ENCODE data around the gene TAPT1. TPM values are rescaled to one million over a fixed set of nuclear protein-coding genes. Genes with fewer than 3 reads are reported as not detected.

The TAPT1 gene
- total RNA-seq, 1 donor from 2014 or later = 28.5 TPM

DNA sequence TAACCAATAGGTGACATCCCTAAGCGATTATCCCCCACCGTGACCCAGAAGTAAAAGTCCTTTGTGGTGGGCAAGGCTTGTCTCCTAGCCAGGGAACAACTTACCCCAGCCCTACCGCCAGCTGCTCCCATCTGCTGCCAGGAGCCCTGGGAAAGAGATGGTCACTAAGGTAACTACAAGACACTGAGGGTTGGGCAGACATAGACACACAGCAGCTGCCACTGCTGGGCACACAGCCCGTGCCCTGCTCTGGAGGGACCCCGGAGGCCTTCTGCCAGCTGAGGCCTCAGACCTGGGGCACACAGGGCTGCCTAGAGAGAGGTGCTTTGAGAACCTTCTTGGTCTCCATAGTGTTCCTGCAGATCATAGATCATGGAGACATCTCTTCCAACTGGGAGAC is 89.4 kb downstream of the TAPT1 start:
- TF ChIP-seq POLR2AphosphoS5 (IDR thresholded peaks at IDR 0.05; ENCODE audit: insufficient read depth in 1 of 2, low read depth in 1 of 2) = no peak
- TF ChIP-seq, protein P1, sequence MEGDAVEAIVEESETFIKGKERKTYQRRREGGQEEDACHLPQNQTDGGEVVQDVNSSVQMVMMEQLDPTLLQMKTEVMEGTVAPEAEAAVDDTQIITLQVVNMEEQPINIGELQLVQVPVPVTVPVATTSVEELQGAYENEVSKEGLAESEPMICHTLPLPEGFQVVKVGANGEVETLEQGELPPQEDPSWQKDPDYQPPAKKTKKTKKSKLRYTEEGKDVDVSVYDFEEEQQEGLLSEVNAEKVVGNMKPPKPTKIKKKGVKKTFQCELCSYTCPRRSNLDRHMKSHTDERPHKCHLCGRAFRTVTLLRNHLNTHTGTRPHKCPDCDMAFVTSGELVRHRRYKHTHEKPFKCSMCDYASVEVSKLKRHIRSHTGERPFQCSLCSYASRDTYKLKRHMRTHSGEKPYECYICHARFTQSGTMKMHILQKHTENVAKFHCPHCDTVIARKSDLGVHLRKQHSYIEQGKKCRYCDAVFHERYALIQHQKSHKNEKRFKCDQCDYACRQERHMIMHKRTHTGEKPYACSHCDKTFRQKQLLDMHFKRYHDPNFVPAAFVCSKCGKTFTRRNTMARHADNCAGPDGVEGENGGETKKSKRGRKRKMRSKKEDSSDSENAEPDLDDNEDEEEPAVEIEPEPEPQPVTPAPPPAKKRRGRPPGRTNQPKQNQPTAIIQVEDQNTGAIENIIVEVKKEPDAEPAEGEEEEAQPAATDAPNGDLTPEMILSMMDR (IDR thresholded peaks at IDR 0.05) = no peak
- no peak for TF ChIP-seq POLR2A (IDR thresholded peaks at IDR 0.05)

GRCh38 chr4:16136311-16136710 is 90.0 kb downstream of the TAPT1 start:
- Histone ChIP-seq H3K27me3 (no peaks in the 10 kb centered on the region), H3K27ac (no peak overlapping the region), H3K9me3 (no peaks in the 10 kb centered on the region), H3K4me3 (no peak overlapping the region), H3K36me3 (no peaks in the 10 kb centered on the region), H3K4me1 (no peaks in the 10 kb centered on the region)
- intact Hi-C loops (cut with DNase I) = no loop called here
- TF ChIP-seq POLR2A (IDR thresholded peaks at IDR 0.05) (no peak), POLR2AphosphoS5 (IDR thresholded peaks at IDR 0.05; ENCODE audit: insufficient read depth in 1 of 2, low read depth in 1 of 2) (no peak)
- TF ChIP-seq, protein P1 (IDR thresholded peaks at IDR 0.05) = no peak
- no peak for DNase-seq (ENCODE audit: extremely low spot score in 2 of 2)

More for the DNA sequence above, 89.4 kb downstream of the TAPT1 start:
- H3K27ac ChIP-seq = no peak overlapping the region
- H3K9me3 ChIP-seq = no peaks in the 10 kb centered on the region
- H3K4me1 ChIP-seq = no peaks in the 10 kb centered on the region
- no peak overlapping the region for H3K4me3 ChIP-seq
- intact Hi-C loops (cut with DNase I) = no loop called here
- no peak for DNase-seq (ENCODE audit: extremely low spot score in 2 of 2)
- no peaks in the 10 kb centered on the region for H3K36me3 ChIP-seq
- H3K27me3 ChIP-seq = no peaks in the 10 kb centered on the region

DNA sequence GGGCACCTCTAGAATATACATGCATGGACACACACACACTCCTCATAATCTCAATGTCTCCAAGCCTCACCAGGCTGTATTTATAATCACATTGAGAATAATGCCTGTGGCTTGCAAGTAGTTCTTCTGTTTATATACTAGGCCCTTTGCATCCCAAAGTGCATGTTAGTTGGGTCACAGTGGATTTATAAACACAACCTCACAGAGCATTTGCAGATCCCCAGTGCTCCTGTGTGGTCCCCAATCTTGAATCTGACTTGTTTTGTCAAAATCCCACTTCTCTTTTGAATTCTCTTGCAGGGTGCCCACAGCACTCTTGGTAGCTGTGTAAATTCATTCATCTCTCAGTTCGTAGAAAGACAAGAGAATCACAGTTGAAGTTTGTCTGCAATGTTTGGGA is 92.9 kb downstream of the TAPT1 start:
- intact Hi-C loops (cut with DNase I) = no loop called here
- Histone ChIP-seq H3K36me3 (no peaks in the 10 kb centered on the region), H3K27me3 (no peaks in the 10 kb centered on the region), H3K9me3 (no peaks in the 10 kb centered on the region), H3K27ac (no peak overlapping the region), H3K4me1 (no peaks in the 10 kb centered on the region), H3K4me3 (no peak overlapping the region)
- no peak for DNase-seq (ENCODE audit: extremely low spot score in 2 of 2)
- TF ChIP-seq POLR2A (IDR thresholded peaks at IDR 0.05) = no peak
- TF ChIP-seq, protein P1 (IDR thresholded peaks at IDR 0.05) = no peak
- TF ChIP-seq POLR2AphosphoS5 (IDR thresholded peaks at IDR 0.05; ENCODE audit: insufficient read depth in 1 of 2, low read depth in 1 of 2) = no peak

DNA sequence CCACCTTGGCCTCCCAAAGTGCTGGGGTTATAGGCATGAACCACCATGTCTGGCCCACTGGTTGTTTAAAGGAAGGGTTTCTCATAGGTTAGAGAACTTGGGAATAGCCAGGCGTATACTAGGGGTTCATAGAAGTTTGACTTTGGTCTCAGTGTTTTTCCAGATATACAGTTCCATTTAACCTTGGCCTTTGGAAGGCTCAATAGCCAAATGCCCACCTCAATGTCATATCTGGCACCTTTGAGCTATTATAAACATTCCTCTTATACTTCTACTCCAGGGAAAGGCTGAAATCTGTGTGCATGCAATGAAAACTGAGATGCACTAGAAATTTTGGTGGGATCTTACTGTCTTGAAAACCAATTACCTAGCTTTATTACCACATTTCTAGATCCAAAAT is 95.0 kb downstream of the TAPT1 start:
- no peak overlapping the region for H3K27ac ChIP-seq
- H3K4me3 ChIP-seq = no peak overlapping the region
- no peaks in the 10 kb centered on the region for H3K36me3 ChIP-seq
- no peaks in the 10 kb centered on the region for H3K4me1 ChIP-seq
- no peaks in the 10 kb centered on the region for H3K9me3 ChIP-seq
- TF ChIP-seq, protein P1 (IDR thresholded peaks at IDR 0.05) = no peak
- TF ChIP-seq POLR2AphosphoS5 (IDR thresholded peaks at IDR 0.05; ENCODE audit: insufficient read depth in 1 of 2, low read depth in 1 of 2) (no peak), POLR2A (IDR thresholded peaks at IDR 0.05) (no peak)
- H3K27me3 ChIP-seq = no peaks in the 10 kb centered on the region
- intact Hi-C loops (cut with DNase I) = no loop called here
- no peak for DNase-seq (ENCODE audit: extremely low spot score in 2 of 2)

DNA sequence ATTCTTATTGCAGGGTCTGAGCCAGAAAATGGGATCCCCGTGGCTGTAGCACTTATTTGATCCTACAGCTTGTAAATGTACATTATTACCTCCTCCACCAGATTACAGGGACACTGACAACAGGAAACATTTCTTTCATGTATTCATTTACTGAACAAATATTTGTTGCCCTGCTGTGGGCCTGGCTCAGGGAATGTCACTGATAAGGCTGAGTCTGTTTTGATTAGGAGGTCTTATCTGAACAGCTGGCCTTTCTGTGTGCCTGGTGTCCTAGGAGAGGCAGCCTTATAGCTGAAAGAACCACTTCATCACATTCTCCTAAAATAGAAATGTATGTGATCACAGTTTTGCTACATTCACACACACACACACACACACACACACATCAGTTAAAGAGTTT is 96.9 kb downstream of the TAPT1 start:
- Histone ChIP-seq H3K36me3 (no peaks in the 10 kb centered on the region), H3K4me1 (no peaks in the 10 kb centered on the region), H3K4me3 (no peak overlapping the region), H3K27me3 (no peaks in the 10 kb centered on the region), H3K27ac (no peak overlapping the region), H3K9me3 (no peaks in the 10 kb centered on the region)
- no peak for DNase-seq (ENCODE audit: extremely low spot score in 2 of 2)
- intact Hi-C loops (cut with DNase I) = no loop called here
- TF ChIP-seq, protein P1 (IDR thresholded peaks at IDR 0.05) = no peak
- TF ChIP-seq POLR2A (IDR thresholded peaks at IDR 0.05) (no peak), POLR2AphosphoS5 (IDR thresholded peaks at IDR 0.05; ENCODE audit: insufficient read depth in 1 of 2, low read depth in 1 of 2) (no peak)

All from vagina (tissue), 2 donors.